Activated CD8-positive, alpha-beta memory T cell treated with anti-CD3 and anti-CD28 coated beads, Interleukin-2, amount 10 ng/mL, durations not matched to agents 7 days and 5 days (primary cell): ENCODE results near the gene AQP2. TPM values are rescaled to one million over a fixed set of nuclear protein-coding genes. Genes with fewer than 3 reads are reported as not detected.

Source experiments
- ATAC-seq: fragments of 150-1000 bp; cut with Tn5 transposase; one replicate; pipeline ENCODE4 v1.10.0; 2021; ENCODE audit warnings: moderate library complexity
- CTCF ChIA-PET: fragments of 350-600 bp; sonication (Branson Sonifier 250); formaldehyde crosslinking; loops from one replicate; lab custom pipeline; 2021; ENCODE audit warnings: antibody characterized with exemption; lab: Charles Lee
- DNase-seq: peaks from one replicate; pipeline ENCODE4 v3.0.0-alpha.2; 2020
- H3K27ac Mint-ChIP-seq: one replicate; pipeline ENCODE4 v1.8.0; 2021; ENCODE audit warnings: mild to moderate bottlenecking, mixed read lengths
- H3K27me3 Mint-ChIP-seq: one replicate; pipeline ENCODE4 v1.8.0; 2021; ENCODE audit warnings: mixed read lengths
- H3K36me3 Mint-ChIP-seq: one replicate; pipeline ENCODE4 v1.8.0; 2021; ENCODE audit warnings: mild to moderate bottlenecking, mixed read lengths
- H3K4me1 Mint-ChIP-seq: one replicate; pipeline ENCODE4 v1.8.0; 2021; ENCODE audit warnings: mixed read lengths
- H3K4me3 Mint-ChIP-seq: one replicate; pipeline ENCODE4 v1.8.0; 2021; ENCODE audit warnings: mild to moderate bottlenecking, moderate library complexity, mixed read lengths
- H3K9me3 Mint-ChIP-seq: one replicate; pipeline ENCODE4 v1.8.0; 2022; ENCODE audit warnings: low read depth, mixed read lengths
- total RNA-seq, 2 experiments: library from RNA; stranded (reverse); gene quantifications; one replicate each; pipeline ENCODE4 v1.2.3, GENCODE V29; 2021

Gene AQP2
- total RNA-seq, 2 experiments from 2014 or later, result not detected

DNA sequence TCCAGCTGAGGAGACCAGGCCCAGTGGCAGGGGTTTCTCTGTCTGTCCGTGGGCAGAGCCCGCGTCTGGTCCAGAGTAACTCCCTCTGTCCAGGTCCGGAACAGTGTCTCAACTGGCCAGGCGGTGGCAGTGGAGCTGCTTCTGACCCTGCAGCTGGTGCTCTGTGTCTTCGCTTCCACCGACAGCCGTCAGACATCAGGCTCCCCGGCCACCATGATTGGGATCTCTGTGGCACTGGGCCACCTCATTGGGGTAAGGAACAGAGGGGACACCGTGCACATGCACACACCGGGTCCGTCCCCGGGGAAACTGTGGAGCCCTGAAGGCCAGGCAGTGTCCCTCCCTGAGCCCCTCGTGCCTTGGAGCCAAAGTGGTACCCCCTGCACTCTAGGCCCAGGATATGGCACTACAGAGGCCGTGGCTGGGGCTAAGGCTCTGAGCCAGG lies 23.7 kb downstream of the AQP2 start:
- no peaks in the 10 kb centered on the region for H3K36me3 Mint-ChIP-seq
- no peaks in the 10 kb centered on the region for H3K27me3 Mint-ChIP-seq
- no peak for DNase-seq
- no peaks in the 10 kb centered on the region for H3K4me1 Mint-ChIP-seq
- H3K27ac Mint-ChIP-seq, result no peak overlapping the region
- H3K4me3 Mint-ChIP-seq, result no peak overlapping the region
- CTCF ChIA-PET, result interaction anchor here (13.7 kb wide), 1 partner anchor 7 kb away, joined by 140 read pairs; no protein-coding TSS in a partner anchor
- no peak for ATAC-seq
- H3K9me3 Mint-ChIP-seq, result no peaks in the 10 kb centered on the region

- H3K4me3 Mint-ChIP-seq, result no peak overlapping the region
- H3K4me1 Mint-ChIP-seq, result no peaks in the 10 kb centered on the region
- no peaks in the 10 kb centered on the region for H3K36me3 Mint-ChIP-seq
- ATAC-seq, result no peak
- CTCF ChIA-PET, result interaction anchor here (13.7 kb wide), 1 partner anchor 8 kb away, joined by 140 read pairs; no protein-coding TSS in a partner anchor
- no peaks in the 10 kb centered on the region for H3K27me3 Mint-ChIP-seq
- no peak for DNase-seq
- H3K9me3 Mint-ChIP-seq, result no peaks in the 10 kb centered on the region
- H3K27ac Mint-ChIP-seq, result no peak overlapping the region
Measured at GRCh38 chr12:49974677-49975317, 24.3 kb downstream of the AQP2 start.

DNA sequence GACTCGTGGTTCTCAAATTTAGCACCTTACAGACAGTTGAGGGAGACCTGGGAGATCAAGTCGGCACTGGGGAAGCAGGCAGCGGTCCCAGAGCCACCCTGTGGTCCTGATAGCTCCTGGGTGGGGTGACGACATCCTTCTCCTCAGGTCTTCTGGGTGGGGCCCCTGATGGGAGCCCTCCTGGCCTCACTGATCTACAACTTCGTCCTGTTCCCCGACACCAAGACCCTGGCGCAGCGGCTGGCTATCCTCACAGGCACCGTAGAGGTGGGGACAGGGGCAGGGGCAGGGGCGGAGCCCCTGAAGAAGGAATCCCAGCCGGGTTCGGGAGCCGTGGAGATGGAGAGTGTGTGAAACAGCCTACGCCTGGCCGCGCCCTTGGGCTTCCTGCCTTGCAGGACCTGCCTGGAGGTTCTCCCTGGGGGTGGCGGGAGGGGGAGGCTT lies 24.8 kb downstream of the AQP2 start:
- Mint-ChIP-seq H3K27me3 (no peaks in the 10 kb centered on the region), H3K4me3 (no peak overlapping the region), H3K27ac (no peak overlapping the region), H3K4me1 (no peaks in the 10 kb centered on the region), H3K36me3 (no peaks in the 10 kb centered on the region), H3K9me3 (no peaks in the 10 kb centered on the region)
- no peak for DNase-seq
- CTCF ChIA-PET, result interaction anchor here (1.7 to 13.7 kb wide), 2 partner anchors 8 to 136 kb away, joined by 3 to 140 read pairs; partner anchors contain the start of gene COX14
- no peak for ATAC-seq

GRCh38 chr12:49976557-49976956 lies 26.0 kb downstream of the AQP2 start:
- no peaks in the 10 kb centered on the region for H3K4me1 Mint-ChIP-seq
- ATAC-seq (no peak), DNase-seq (no peak)
- H3K27me3 Mint-ChIP-seq, result no peaks in the 10 kb centered on the region
- H3K4me3 Mint-ChIP-seq, result no peak overlapping the region
- H3K27ac Mint-ChIP-seq, result no peak overlapping the region
- H3K9me3 Mint-ChIP-seq, result no peaks in the 10 kb centered on the region
- CTCF ChIA-PET, result interaction anchor here (0.8 to 13.7 kb wide), 4 partner anchors 10 to 135 kb away, joined by 3 to 140 read pairs (median 4); partner anchors contain the start of gene COX14
- H3K36me3 Mint-ChIP-seq, result no peaks in the 10 kb centered on the region

DNA sequence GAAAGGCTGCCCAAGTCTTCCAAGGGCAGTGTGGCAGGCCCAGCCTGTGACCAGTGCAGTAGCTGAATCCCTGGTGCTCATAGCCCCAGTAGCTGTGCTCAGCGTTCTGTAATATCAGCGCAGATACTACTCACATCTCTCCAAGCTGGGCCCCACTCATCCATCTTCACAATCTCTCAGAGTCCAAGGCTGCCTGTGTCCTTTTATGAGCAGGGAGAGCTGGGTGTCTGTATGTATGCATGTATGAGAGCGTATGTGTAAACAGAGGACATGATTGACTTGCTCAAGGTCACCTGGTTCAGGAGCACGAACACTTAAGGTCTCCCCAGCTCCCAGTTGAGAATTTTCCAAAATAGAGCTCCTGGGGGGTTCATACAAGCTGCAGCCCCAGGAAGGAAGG lies 27.6 kb downstream of the AQP2 start:
- no peaks in the 10 kb centered on the region for H3K9me3 Mint-ChIP-seq
- H3K27me3 Mint-ChIP-seq, result no peaks in the 10 kb centered on the region
- H3K4me1 Mint-ChIP-seq, result no peaks in the 10 kb centered on the region
- no peak for ATAC-seq
- CTCF ChIA-PET, result interaction anchor here (1.1 to 13.7 kb wide), 3 partner anchors 11 to 92 kb away, joined by 4 to 140 read pairs (median 4); no protein-coding TSS in a partner anchor
- no peaks in the 10 kb centered on the region for H3K36me3 Mint-ChIP-seq
- DNase-seq, result no peak
- H3K4me3 Mint-ChIP-seq, result no peak overlapping the region
- H3K27ac Mint-ChIP-seq, result no peak overlapping the region

DNA sequence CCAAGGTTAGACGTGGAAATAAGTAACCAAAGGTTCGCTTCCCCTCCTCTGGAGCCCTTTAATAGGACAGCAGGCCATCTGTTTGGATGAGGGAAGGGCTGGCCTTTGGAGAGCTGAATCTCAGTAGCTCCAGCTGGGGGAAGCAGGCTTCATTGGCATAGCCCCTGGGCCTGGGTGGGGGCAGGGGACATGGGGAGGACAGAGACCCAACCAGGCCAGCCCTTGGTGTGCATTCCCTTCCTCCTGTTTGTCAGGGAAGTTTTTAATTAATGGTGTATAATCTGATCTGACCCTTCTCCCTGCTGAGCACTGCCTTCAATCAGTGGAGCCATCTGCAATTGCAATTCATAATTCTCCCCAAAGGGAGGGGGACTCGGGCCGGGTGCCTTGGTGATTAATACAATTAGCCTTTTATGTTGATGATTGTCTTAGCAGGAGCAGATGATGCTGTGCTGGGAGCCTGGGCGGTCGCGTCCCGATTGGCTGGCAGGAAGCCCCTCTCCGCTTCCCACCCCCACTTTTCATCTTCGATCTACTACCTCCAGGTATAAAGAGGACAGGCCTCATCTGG lies 28.6 kb downstream of the AQP2 start:
- no peak for DNase-seq
- H3K27me3 Mint-ChIP-seq, result no peaks in the 10 kb centered on the region
- H3K4me3 Mint-ChIP-seq, result no peak overlapping the region
- H3K36me3 Mint-ChIP-seq, result peaks cover 2% of the 10 kb centered on the region
- no peak overlapping the region for H3K27ac Mint-ChIP-seq
- CTCF ChIA-PET, result interaction anchor here (0.8 to 13.7 kb wide), 4 partner anchors 10 to 91 kb away, joined by 4 to 140 read pairs (median 6); no protein-coding TSS in a partner anchor
- no peak for ATAC-seq
- no peaks in the 10 kb centered on the region for H3K9me3 Mint-ChIP-seq
- no peaks in the 10 kb centered on the region for H3K4me1 Mint-ChIP-seq

GRCh38 chr12:49979791-49980190 lies 29.3 kb downstream of the AQP2 start:
- H3K36me3 Mint-ChIP-seq, result peaks cover 3% of the 10 kb centered on the region
- no peak for DNase-seq
- no peak overlapping the region for H3K4me3 Mint-ChIP-seq
- no peaks in the 10 kb centered on the region for H3K4me1 Mint-ChIP-seq
- CTCF ChIA-PET, result interaction anchor here (0.8 to 13.7 kb wide), 3 partner anchors 9 to 34 kb away, joined by 4 to 140 read pairs (median 7); no protein-coding TSS in a partner anchor
- ATAC-seq, result no peak
- no peaks in the 10 kb centered on the region for H3K27me3 Mint-ChIP-seq
- no peak overlapping the region for H3K27ac Mint-ChIP-seq
- H3K9me3 Mint-ChIP-seq, result no peaks in the 10 kb centered on the region

GRCh38 chr12:49980501-49981349 lies 30.2 kb downstream of the AQP2 start:
- no peak for ATAC-seq
- Mint-ChIP-seq H3K36me3 (peaks cover 7% of the 10 kb centered on the region), H3K9me3 (no peaks in the 10 kb centered on the region), H3K4me3 (no peak overlapping the region), H3K4me1 (no peaks in the 10 kb centered on the region), H3K27ac (no peak overlapping the region), H3K27me3 (no peaks in the 10 kb centered on the region)
- no peak for DNase-seq
- CTCF ChIA-PET, result interaction anchor here (0.5 to 13.7 kb wide), 6 partner anchors 14 to 1193 kb away, joined by 3 to 140 read pairs (median 4); no protein-coding TSS in a partner anchor

- Mint-ChIP-seq H3K9me3 (no peaks in the 10 kb centered on the region), H3K4me3 (no peak overlapping the region), H3K27ac (no peak overlapping the region), H3K27me3 (no peaks in the 10 kb centered on the region), H3K36me3 (peaks cover 13% of the 10 kb centered on the region), H3K4me1 (no peaks in the 10 kb centered on the region)
- DNase-seq (no peak), ATAC-seq (no peak)
- CTCF ChIA-PET, result interaction anchor here (0.5 to 13.7 kb wide), 3 partner anchors 16 to 185 kb away, joined by 3 to 140 read pairs (median 4); no protein-coding TSS in a partner anchor
Measured at GRCh38 chr12:49982246-49983087, 31.9 kb downstream of the AQP2 start.

- no peaks in the 10 kb centered on the region for H3K4me1 Mint-ChIP-seq
- H3K4me3 Mint-ChIP-seq, result no peak overlapping the region
- peaks cover 23% of the 10 kb centered on the region for H3K36me3 Mint-ChIP-seq
- no peaks in the 10 kb centered on the region for H3K27me3 Mint-ChIP-seq
- ATAC-seq (no peak), DNase-seq (no peak)
- H3K27ac Mint-ChIP-seq, result no peak overlapping the region
- H3K9me3 Mint-ChIP-seq, result no peaks in the 10 kb centered on the region
- CTCF ChIA-PET, result interaction anchor here (0.7 to 13.7 kb wide), 2 partner anchors 17 to 22 kb away, joined by 3 to 140 read pairs; no protein-coding TSS in a partner anchor
Measured at GRCh38 chr12:49983892-49984291, 33.4 kb downstream of the AQP2 start.

DNA sequence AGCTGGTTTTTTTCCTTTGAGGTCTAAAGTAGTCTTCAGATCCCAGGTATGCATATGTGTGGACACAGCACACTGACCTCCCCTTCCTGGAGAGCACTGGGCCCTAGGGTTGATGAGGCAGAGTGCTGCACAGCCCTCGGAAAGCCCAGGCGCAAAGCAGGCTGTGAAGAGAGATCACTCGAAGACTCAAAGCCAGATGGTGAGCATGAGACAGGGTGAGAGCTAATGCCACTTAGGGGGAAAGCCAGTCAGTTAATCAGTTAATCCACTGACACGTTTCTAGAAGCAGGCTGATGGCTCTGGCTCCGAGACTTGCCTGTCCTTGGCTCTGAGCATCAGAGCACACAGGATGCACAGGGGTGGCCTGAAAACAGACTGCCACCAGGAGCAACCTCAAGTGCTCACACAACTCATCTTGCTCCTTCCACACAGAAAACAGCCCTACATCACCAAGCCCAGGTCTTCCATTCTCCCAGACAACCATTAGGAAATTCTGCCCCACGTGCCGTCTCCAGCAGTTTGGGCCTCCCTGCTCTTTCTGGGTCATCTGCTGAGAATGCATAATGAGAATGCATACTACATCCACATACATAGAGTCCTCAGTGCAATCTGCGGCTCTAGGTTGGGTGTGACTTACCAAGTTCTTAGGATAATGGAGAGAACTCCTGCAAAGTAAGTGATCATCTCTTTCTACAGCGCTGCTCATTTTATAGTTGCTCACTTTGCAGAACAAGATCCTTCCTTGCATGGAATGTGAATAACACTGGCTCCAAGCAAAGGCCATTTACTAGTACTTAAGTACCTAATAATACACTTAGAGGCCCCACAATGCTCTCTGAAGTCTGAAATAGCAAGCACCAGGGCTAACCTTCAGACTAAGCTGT lies 34.2 kb downstream of the AQP2 start:
- no peaks in the 10 kb centered on the region for H3K27me3 Mint-ChIP-seq
- H3K36me3 Mint-ChIP-seq, result peaks cover 28% of the 10 kb centered on the region
- no peak for ATAC-seq
- H3K27ac Mint-ChIP-seq, result no peak overlapping the region
- CTCF ChIA-PET, result interaction anchor here (13.7 kb wide), 1 partner anchor 18 kb away, joined by 140 read pairs; no protein-coding TSS in a partner anchor
- H3K4me1 Mint-ChIP-seq, result no peaks in the 10 kb centered on the region
- DNase-seq, result no peak
- H3K4me3 Mint-ChIP-seq, result no peak overlapping the region
- no peaks in the 10 kb centered on the region for H3K9me3 Mint-ChIP-seq
